Measurements from ENCODE around the gene STXBP6.

- TF ChIP-seq CTCF (IDR thresholded peaks at IDR 0.05; ENCODE audit: insufficient read depth, low read length, poor library complexity, severe bottlenecking): no peak
- no peak for TF ChIP-seq EZH2phosphoT487 (conservative IDR thresholded peaks at IDR 0.05; ENCODE audit: low read length)
These were observed 52.8 kb downstream of the STXBP6 start for GRCh38 chr14:24996930-24997725.

Data from SU-DHL-6 (cell line).